HG03135 (cell line): ENCODE measurements around the gene SLC25A22.

Source experiments
- ATAC-seq: cut with Tn5 transposase; IDR thresholded peaks from one replicate; pipeline ENCODE4 v1.9.1; 2021; ENCODE audit warnings: mild to moderate bottlenecking, moderate library complexity; ENCODE audit not compliant: unreplicated experiment

SLC25A22 gene

GRCh38 chr11:823441-824291, 25.6 kb upstream of the SLC25A22 start:
- no peak for ATAC-seq

- no peak for ATAC-seq
These were observed 23.7 kb upstream of the SLC25A22 start for GRCh38 chr11:821512-822371.

- ATAC-seq: no peak
These were observed 22.8 kb upstream of the SLC25A22 start for GRCh38 chr11:820655-821511.

GRCh38 chr11:819943-820649, 22.0 kb upstream of the SLC25A22 start:
- peak; percentile 56 for ATAC-seq

GRCh38 chr11:819129-819931, 21.2 kb upstream of the SLC25A22 start:
- peak; percentile 63 for ATAC-seq

- peak; percentile 2 for ATAC-seq
These were observed 20.5 kb upstream of the SLC25A22 start, which contains the start of gene PNPLA2 for GRCh38 chr11:818396-819128. TSS of gene PNPLA2 (plus strand) at chr11:818914. CDS start at chr11:819719, 805 bp downstream.

GRCh38 chr11:816433-816779, 18.3 kb upstream of the SLC25A22 start:
- no peak for ATAC-seq

GRCh38 chr11:815675-816432, 17.8 kb upstream of the SLC25A22 start:
- ATAC-seq: no peak

GRCh38 chr11:813456-814096, 15.5 kb upstream of the SLC25A22 start:
- ATAC-seq: no peak

GRCh38 chr11:813072-813455, 15.0 kb upstream of the SLC25A22 start:
- ATAC-seq: no peak

GRCh38 chr11:812390-812789, 14.3 kb upstream of the SLC25A22 start:
- ATAC-seq: no peak

GRCh38 chr11:811446-812245, 13.6 kb upstream of the SLC25A22 start:
- ATAC-seq: no peak

GRCh38 chr11:810040-810567, 12.0 kb upstream of the SLC25A22 start:
- ATAC-seq: peak; percentile 5

GRCh38 chr11:809287-810039, 11.4 kb upstream of the SLC25A22 start, which contains the start of gene RPLP2:
TSS of gene RPLP2 (plus strand) at chr11:809967. CDS start at chr11:810235, 268 bp downstream.
- peak; percentile 62 for ATAC-seq

- ATAC-seq: peak; percentile 0
These were observed 10.6 kb upstream of the SLC25A22 start for GRCh38 chr11:808427-809286.
